HG02970 (cell line): ENCODE data around the gene ABLIM1.

Source experiments
- ATAC-seq: cut with Tn5 transposase; IDR thresholded peaks from one replicate; pipeline ENCODE4 v1.9.1; 2021; ENCODE audit warnings: mild to moderate bottlenecking, moderate library complexity, moderate number of reproducible peaks; ENCODE audit not compliant: unreplicated experiment, low FRiP score

The ABLIM1 gene

GRCh38 chr10:114593816-114594468 is 64.1 kb downstream of the ABLIM1 start:
- no peak for ATAC-seq

DNA sequence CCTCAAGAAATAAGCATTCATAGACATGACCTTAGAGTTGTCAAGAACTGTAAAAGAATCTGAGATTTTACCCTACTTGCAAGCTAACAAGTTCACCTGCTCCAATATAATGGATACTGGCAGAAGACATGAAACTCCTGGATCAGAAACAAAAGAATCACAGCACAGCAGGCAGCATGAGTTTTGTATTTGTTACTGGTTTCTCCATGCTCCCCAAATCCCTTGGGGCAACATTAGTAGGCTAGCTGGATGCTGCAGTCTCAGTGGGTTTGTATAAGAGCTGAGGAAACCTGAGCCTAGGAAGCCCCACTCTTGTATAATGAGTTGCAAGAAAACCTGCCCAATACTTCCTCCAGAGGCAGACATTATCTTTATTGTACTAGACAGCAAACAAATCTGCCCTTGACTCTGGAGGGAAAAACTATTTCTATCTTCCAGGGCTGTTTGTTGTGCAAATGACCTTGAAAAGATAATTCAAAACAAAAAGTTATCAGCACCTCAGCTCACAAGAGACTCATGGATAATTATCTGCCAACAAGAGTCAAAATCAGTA is 64.8 kb downstream of the ABLIM1 start:
- no peak for ATAC-seq

GRCh38 chr10:114590993-114591392 is 67.1 kb downstream of the ABLIM1 start:
- ATAC-seq = no peak

DNA sequence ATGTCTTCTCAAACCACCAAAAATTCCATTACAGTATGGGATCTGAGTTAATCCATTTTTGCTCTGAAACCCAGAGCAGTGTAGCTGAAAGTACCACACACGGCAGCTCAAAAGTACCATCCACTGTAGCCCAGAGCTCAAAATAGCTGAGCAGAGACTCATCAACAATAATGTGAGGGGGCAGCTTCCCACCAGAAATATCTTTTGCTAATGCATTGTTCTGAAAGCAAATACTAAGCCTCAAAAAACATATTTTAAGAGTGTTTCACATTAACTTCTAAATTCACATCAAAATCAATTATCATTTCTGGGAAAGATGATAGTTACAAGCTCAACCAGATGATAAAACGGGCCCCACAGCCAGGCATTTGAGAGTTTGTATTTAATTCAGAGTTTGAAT is 73.7 kb downstream of the ABLIM1 start:
- ATAC-seq = no peak

DNA sequence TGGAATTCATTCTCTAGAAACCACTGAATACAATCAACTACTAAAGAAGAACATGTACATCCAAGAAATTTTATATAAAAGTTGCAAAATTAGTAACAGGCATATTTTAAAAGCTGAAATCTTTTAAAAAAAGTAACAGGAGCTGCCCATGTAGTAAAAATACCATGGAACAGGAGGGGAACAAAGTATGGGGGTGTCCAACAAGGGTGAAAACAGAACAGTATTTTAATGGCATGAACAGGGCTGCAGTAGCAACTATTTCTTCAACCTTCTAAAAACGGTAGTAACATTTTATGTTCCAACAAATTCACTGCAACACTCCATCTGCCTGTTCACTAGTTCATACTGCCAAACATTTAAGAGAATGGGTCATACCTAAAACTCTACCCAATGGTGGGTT is 77.0 kb downstream of the ABLIM1 start:
- no peak for ATAC-seq

DNA sequence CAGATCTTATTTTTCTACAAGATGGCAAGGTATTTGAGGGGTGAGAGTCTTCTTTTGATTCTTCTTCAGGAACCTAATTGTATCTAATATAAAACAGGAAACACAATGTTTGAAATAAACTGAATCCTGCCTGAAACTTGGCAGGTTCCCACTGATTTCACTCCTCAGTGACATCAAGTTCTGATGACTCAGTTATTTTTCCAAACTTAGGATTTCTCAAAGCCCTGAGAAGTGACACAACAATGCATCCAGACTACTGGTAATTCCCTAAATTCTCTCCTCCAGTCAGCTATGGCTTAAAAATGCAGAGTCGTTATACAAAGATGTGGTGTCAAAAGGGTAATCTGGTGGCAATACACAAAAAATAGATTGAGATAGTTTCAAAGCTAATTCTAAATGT is 80.9 kb downstream of the ABLIM1 start:
- ATAC-seq = no peak

- ATAC-seq = no peak
Measured at GRCh38 chr10:114576716-114577115, 81.4 kb downstream of the ABLIM1 start.

DNA sequence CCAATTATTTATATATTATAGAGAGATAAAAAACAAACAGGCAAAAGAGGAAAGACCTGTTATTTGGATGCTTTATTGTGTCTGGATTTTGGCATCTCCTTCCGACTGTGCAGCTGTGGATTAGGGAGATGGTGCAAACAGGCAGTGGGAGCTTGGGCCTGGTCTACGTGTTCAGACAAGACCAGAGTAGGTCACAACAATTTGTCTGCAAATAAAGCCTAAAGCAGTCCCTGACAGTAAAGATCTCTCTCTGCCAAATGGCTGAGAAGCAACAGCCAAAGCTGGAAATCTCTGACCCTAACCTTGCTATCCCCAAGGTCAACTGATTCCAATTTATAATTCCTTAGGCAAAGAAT is 82.0 kb downstream of the ABLIM1 start:
- ATAC-seq = no peak

DNA sequence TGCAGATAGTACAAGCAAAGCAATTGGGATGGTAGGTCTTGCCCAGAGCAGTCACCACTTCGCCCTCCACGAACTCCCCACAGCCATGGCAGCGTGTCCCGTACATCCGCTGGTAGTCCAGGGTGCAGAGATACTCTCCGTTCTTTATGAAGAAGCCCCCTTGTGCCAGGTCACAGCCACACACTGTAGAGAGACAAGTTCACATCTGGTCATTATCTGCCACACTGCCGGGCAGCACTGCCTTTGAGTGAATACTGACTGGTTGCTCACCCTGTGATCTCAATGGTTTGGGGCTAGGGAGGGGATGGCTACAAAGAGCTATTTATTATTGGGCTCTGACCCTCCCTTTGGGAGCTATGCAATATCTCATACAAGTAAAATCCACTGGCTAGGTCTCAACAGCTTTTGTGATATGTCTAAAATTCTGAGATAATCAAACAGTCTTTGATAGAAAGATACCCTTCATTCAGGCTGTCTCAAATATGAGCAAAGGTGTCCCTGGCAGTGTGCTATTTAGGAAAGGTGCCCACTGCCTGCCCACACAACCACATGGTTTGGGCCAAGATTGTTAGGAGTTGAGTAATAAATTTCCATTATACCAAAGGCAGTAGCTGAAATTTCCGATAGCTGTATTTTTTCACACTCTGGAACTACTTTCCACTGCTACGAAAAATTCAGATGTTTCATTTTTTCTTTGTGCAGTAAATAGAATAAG is 82.5 kb downstream of the ABLIM1 start:
- ATAC-seq = no peak

DNA sequence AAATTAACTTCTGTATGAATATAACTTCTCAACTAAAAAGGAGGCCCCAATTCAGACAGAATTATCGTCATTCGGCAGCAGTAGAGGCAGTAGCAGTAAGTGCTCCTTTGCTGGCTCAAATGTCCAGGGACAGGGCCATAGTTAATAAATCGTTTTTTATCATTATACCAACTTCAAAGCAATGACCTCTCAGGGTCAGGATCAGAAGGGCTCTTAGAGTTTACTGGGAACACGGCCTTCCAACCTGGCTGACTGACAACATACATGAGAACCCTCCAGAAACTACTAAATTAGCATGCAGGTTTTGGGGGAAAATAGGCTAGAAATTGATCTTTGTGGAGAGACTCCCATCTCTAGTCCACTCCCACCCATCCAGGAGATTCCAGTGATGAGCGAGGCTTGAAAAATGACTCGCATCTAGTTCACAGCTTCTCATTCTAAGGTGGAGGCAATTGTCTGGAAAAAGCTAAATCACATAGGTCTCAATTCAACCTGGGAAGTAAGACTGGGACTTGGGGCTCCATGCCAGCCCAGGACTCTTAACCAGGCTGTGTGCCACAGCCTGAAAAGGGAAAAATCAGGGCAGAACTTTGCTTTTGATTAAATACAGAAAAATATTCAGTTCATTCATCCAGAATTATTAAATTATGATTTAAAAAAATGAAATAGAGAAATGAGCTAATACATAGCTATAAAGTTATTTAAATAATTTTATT is 84.6 kb downstream of the ABLIM1 start:
- ATAC-seq = no peak

DNA sequence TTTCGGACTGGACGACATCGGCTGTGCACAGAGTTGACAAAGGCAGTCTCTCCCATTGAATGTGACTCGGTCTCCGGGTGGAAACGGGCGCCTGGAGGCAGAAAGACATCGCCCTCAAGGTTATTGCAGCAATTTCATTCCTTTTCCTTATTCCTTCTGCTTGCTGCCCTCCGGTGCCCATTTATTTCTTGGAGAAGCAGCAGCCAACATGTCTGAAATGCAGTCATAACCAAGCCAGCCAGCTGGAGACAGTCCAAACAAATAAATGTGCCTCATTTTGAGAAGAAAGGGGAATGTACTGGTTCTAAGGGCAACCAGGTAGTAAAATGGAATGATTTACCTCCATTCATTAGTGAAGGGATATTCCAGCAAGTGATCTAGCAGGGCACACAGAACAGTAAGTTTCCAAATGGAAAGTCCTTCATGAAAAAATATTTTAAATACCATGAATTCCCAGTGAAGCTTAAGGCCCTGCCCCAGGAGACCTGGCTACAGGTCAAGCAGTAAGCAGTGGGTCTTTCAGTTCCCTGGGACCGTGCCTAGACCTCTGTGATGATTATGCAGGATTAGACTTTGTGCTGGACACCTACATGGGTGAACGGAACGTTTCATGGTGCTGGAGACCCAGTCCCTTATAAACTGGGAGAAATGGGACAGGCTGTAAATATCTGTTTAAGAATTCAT is 86.6 kb downstream of the ABLIM1 start:
- no peak for ATAC-seq

DNA sequence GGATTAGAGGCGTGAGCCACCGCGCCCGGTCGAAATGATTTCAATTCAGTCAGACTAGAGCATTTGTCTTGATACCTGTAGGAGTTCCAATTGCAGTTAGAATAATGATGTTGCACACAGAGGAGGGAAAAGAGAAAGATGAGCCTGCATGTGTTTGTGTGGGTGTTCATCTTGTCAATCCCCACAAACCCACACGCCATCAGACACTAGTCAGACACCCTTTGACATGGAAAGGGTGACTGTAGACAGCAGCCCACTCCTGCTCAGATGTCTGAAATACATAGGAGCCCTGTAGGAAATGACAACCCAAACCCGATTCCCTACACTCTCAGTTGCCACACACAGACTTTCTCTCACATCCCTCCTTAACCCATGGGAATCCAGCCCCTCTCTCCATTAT is 92.0 kb downstream of the ABLIM1 start:
- ATAC-seq = no peak

GRCh38 chr10:114565066-114565465 is 93.0 kb downstream of the ABLIM1 start:
- ATAC-seq = no peak

GRCh38 chr10:114561008-114561523 is 97.0 kb downstream of the ABLIM1 start:
- ATAC-seq = no peak

DNA sequence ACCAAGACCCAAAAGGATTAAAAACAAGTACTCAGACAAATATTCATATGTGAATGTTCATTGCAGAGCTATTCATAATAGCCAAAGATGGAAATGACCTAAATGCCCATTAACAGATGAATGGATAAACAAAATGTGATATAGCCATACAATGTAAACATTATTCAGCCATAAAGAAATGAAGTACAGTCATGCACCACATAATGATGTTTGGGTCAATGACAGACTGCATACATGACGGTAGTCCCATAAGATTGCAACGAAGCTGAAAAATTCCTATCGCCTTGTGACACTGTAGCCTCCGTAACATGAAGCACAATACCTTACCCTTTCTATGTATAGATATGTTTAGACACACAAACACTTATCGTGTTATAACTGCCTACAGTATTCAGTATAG is 97.9 kb downstream of the ABLIM1 start:
- ATAC-seq = no peak

GRCh38 chr10:114559636-114560035 is 98.4 kb downstream of the ABLIM1 start:
- ATAC-seq = no peak

GRCh38 chr10:114557854-114558253 is 100.2 kb downstream of the ABLIM1 start:
- ATAC-seq = no peak

DNA sequence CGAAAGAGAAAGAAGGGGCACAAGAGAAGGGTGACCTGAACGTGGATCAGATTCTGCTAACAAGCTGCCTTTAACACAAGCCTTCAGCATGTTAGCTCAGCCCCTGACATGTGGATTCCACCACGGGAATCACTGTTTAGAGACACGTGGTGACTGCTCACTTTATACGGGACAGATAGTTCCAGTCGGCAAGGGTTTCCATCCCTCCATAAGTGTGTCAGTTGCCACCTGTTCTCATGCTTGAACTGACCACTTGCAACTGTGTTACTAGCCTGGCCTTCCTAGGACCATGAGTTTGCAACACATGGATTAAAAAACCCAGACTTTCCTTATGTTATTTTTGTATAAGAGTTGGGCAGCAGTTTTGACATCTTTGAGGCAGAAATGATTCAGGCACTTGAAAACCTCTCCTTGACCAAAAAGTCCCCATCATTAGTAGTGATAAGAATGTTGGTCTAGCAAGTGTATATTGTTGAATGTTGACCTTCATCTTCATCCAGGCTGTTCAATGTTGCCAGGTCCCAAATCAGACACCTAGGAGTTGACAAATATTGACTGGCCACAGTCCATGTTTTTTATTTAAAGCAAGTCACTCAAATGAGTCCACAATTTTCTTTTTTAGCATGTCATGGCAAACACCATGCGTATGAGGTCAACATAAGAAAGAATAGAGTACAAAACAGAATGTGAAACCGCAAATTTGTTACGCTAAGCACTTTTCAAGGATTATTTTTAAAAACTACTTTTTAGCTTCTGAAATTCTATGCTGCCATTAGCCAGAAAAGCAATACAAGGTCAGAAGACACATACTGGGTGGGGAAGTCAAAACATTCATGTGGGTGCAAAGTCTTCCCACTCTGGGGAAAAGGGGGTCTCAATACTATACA is 101.6 kb downstream of the ABLIM1 start:
- ATAC-seq = no peak

DNA sequence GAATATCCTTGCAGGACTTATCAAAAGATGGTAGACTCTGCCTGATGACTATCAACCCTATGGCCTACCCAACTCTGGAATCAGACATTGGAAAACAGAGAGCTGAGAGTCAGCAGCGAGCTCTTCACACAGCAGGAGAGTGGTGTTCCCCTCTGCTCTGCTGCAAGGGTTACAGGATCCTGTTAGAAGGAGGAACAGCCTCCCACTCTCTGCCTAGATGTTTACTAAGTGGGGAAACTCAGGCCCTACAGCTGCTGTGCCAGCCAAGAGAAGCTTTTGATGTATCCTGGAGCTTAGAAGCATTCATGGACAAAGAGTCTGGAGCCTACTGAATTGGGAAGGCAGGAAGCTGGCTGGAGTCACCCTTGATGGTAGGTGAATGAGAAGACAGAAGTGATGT is 104.6 kb downstream of the ABLIM1 start:
- ATAC-seq = no peak

DNA sequence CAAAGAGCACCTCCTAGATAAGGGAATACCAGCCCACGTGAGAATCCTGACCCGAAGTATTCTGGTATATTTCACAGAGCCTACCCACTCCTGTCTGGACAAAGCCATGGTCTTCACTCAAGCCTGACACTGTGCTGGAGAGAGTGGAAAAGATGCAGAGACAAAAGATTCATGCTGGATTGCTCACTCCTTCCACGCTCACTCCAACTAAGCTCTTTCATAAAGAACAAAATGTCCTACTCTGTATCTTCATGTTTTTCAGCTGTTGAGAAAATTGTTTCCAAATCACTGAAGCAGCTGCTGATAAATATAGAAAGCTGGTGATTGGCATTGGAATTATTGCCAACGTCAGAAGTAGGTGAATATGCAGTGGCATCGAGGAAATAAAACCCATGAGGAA is 106.0 kb downstream of the ABLIM1 start:
- no peak for ATAC-seq
